Thoracic aorta (tissue), 2 donors: Measurements from ENCODE around the gene COL16A1. TPM values are rescaled to one million over a fixed set of nuclear protein-coding genes. Genes with fewer than 3 reads are reported as not detected.

Experiments
- ATAC-seq: fragments of 150-250 bp; one replicate; pipeline ENCODE4 v1.8.0; 2017; ENCODE audit warnings: low read depth; ENCODE audit not compliant: insufficient number of reproducible peaks, low FRiP score
- DNase-seq: peaks from one replicate; pipeline ENCODE4 v3.0.0-alpha.2; 2020; ENCODE audit warnings: low spot score
- H3K27ac ChIP-seq, 2 donors: fragments of 200-600 bp; sonication (generic); 1 replicate in 1 of 2; 2 replicates in 1 of 2; pipeline ENCODE4 v1.5.1; 2016; ENCODE audit warnings: mild to moderate bottlenecking in 2 of 2, moderate library complexity in 2 of 2
- H3K27me3 ChIP-seq: fragments of 200-600 bp; sonication (generic); replicated peaks from 2 replicates; pipeline ENCODE4 v1.6.0; 2016; ENCODE audit warnings: mild to moderate bottlenecking; ENCODE audit not compliant: insufficient read depth
- H3K36me3 ChIP-seq: fragments of 200-600 bp; sonication (generic); one replicate; pipeline ENCODE4 v1.5.1; 2016
- H3K4me1 ChIP-seq, 2 donors: fragments of 200-600 bp; sonication (generic); 1 replicate in 1 of 2; 2 replicates in 1 of 2; pipeline versions ENCODE4 v1.5.1 to v1.6.0; 2016; ENCODE audit warnings: low read depth in 2 of 2, mild to moderate bottlenecking in 1 of 2; ENCODE audit not compliant: control insufficient read depth in 1 of 2
- H3K4me3 ChIP-seq: fragments of 200-600 bp; sonication (generic); 2 replicates; pipeline ENCODE4 v1.5.1; 2016; ENCODE audit warnings: mild to moderate bottlenecking
- H3K9me3 ChIP-seq: fragments of 200-600 bp; sonication (generic); 2 replicates; pipeline ENCODE4 v1.5.1; 2016
- total RNA-seq, 2 donors: library from RNA; depleted of rRNA; stranded (reverse); fragments of >200 nt; gene quantifications; one replicate each; pipeline versions ENCODE4 v1.1.0 to v1.2.3, GENCODE V29; 2016
- TF ChIP-seq, protein P1 (sequence below): fragments of 200-600 bp; sonication (generic); IDR thresholded peaks from one replicate; pipeline ENCODE4 v1.5.1; 2019; ENCODE audit warnings: antibody characterized with exemption

The COL16A1 gene
- total RNA-seq, 2 donors from 2014 or later = 183 to 323 TPM

DNA sequence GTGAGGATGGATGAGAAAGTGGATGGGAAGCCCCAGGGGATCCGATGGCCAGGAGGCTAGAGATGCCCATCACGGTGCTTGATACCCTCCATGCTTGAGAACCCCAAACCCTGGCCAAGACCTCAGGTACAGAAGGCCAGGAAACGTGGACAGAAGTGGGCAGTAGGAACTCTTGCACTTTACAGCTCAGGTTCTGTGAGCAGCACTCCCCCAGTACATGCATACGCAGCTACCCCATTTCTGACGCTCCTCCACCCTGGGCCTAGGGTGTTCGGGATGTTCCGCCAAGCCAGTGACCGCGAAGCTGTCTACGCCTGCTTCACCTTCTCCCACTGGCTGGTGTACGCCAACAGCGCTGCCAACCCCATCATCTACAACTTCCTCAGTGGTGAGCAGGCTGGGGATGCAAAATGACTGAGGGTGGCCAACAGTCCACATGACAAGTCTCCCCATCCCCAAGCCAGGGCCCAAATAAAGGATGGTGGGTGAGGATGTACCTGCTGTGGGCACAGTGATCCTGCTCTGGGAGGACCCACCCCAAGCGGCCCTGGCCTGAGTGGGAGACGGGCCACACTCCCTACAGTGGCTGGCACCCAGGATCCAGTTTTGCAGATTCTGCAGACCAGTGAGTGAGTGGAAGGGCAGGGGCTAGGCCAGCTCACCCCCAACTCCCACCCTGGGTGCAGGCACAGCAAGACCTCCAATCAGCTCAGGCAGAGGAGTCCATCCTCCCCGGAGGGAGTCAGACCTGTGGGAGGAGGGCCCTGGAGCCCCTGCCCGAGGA lies 78.9 kb downstream of the COL16A1 start:
- TF ChIP-seq, protein P1, sequence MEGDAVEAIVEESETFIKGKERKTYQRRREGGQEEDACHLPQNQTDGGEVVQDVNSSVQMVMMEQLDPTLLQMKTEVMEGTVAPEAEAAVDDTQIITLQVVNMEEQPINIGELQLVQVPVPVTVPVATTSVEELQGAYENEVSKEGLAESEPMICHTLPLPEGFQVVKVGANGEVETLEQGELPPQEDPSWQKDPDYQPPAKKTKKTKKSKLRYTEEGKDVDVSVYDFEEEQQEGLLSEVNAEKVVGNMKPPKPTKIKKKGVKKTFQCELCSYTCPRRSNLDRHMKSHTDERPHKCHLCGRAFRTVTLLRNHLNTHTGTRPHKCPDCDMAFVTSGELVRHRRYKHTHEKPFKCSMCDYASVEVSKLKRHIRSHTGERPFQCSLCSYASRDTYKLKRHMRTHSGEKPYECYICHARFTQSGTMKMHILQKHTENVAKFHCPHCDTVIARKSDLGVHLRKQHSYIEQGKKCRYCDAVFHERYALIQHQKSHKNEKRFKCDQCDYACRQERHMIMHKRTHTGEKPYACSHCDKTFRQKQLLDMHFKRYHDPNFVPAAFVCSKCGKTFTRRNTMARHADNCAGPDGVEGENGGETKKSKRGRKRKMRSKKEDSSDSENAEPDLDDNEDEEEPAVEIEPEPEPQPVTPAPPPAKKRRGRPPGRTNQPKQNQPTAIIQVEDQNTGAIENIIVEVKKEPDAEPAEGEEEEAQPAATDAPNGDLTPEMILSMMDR = no peak
- no peak for ATAC-seq
- DNase-seq = no peak
- Histone ChIP-seq H3K4me1 (peaks cover 29 to 65% of the 10 kb centered on the region in 2 donors), H3K27me3 (no peaks in the 10 kb centered on the region), H3K27ac (peak overlapping the region; percentile 92 to 93), H3K9me3 (no peaks in the 10 kb centered on the region), H3K4me3 (no peak overlapping the region), H3K36me3 (peaks cover 7% of the 10 kb centered on the region)

- no peak overlapping the region for H3K4me3 ChIP-seq
- TF ChIP-seq, protein P1 = no peak
- H3K9me3 ChIP-seq = no peaks in the 10 kb centered on the region
- peaks cover 29 to 59% of the 10 kb centered on the region in 2 donors for H3K4me1 ChIP-seq
- ATAC-seq = no peak
- no peaks in the 10 kb centered on the region for H3K27me3 ChIP-seq
- H3K27ac ChIP-seq = no peak overlapping the region
- peaks cover under 1% of the 10 kb centered on the region for H3K36me3 ChIP-seq
- no peak for DNase-seq
These were observed 79.5 kb downstream of the COL16A1 start for GRCh38 chr1:31624309-31624708.

GRCh38 chr1:31623365-31623764 lies 80.5 kb downstream of the COL16A1 start:
- Histone ChIP-seq H3K36me3 (no peaks in the 10 kb centered on the region), H3K27ac (no peak overlapping the region), H3K4me3 (no peak overlapping the region), H3K4me1 (peaks cover 23 to 53% of the 10 kb centered on the region in 2 donors), H3K9me3 (no peaks in the 10 kb centered on the region), H3K27me3 (no peaks in the 10 kb centered on the region)
- ATAC-seq (no peak), DNase-seq (no peak)
- TF ChIP-seq, protein P1 = no peak

- no peaks in the 10 kb centered on the region for H3K9me3 ChIP-seq
- DNase-seq (no peak), ATAC-seq (no peak)
- H3K27ac ChIP-seq = peak overlapping the region in 1 of 2 donors; percentile 35
- H3K4me3 ChIP-seq = no peak overlapping the region
- TF ChIP-seq, protein P1 = no peak
- H3K4me1 ChIP-seq = peaks cover 18 to 54% of the 10 kb centered on the region in 2 donors
- H3K27me3 ChIP-seq = no peaks in the 10 kb centered on the region
- H3K36me3 ChIP-seq = no peaks in the 10 kb centered on the region
These were observed 81.7 kb downstream of the COL16A1 start for GRCh38 chr1:31621847-31622730.

DNA sequence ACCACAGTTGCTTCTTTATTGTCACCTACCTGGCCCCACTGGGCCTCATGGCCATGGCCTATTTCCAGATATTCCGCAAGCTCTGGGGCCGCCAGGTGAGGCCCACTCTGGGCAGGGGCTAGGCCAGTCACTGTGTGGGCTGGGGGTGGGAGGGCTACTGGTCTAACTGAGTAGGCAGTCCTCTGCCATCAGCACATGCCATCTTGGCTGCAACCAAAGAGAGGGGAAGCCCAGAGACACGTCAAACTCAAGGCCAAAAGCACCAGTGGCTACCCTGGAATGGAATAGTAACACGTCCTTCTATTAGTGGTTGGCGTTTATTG lies 82.4 kb downstream of the COL16A1 start:
- Histone ChIP-seq H3K4me3 (no peak overlapping the region), H3K4me1 (peaks cover 12 to 48% of the 10 kb centered on the region in 2 donors), H3K27me3 (no peaks in the 10 kb centered on the region), H3K27ac (no peak overlapping the region), H3K36me3 (no peaks in the 10 kb centered on the region), H3K9me3 (no peaks in the 10 kb centered on the region)
- TF ChIP-seq, protein P1 = no peak
- ATAC-seq = no peak
- no peak for DNase-seq
